Progenitor cell of endocrine pancreas (in vitro differentiated cells): ENCODE measurements around the gene GPR141. TPM values are rescaled to one million over a fixed set of nuclear protein-coding genes. Genes with fewer than 3 reads are reported as not detected.

Source experiments
- DNase-seq: peaks from one replicate; pipeline ENCODE4 v3.0.0; 2021; ENCODE audit warnings: low spot score; ENCODE audit not compliant: unreplicated experiment
- H3K27ac Mint-ChIP-seq: 2 replicates; pipeline ENCODE4 v1.8.0; 2021; ENCODE audit warnings: mild to moderate bottlenecking, moderate library complexity, mixed read lengths
- H3K27me3 Mint-ChIP-seq: 2 replicates; pipeline ENCODE4 v1.8.0; 2021; ENCODE audit warnings: mixed read lengths
- H3K36me3 Mint-ChIP-seq: 2 replicates; pipeline ENCODE4 v1.8.0; 2022; ENCODE audit warnings: mixed read lengths; ENCODE audit not compliant: insufficient read depth
- H3K4me1 Mint-ChIP-seq: 2 replicates; pipeline ENCODE4 v1.8.0; 2021; ENCODE audit warnings: low read depth, mixed read lengths
- H3K4me3 Mint-ChIP-seq: 2 replicates; pipeline ENCODE4 v1.8.0; 2021; ENCODE audit warnings: low read depth, mild to moderate bottlenecking, moderate library complexity, mixed read lengths
- H3K9me3 Mint-ChIP-seq: 2 replicates; pipeline ENCODE4 v1.8.0; 2021; ENCODE audit warnings: low read depth, mixed read lengths
- total RNA-seq: library from RNA; stranded (reverse); gene quantifications from 2 replicates; pipeline ENCODE4 v1.2.1, GENCODE V29; 2021
- TF ChIP-seq, protein P1 (sequence below): fragments of 200-600 bp; sonication (generic); IDR thresholded peaks from one replicate; pipeline ENCODE4 v1.5.0; 2021; ENCODE audit warnings: antibody characterized with exemption, mild to moderate bottlenecking; ENCODE audit not compliant: unreplicated experiment

Gene GPR141
- total RNA-seq, 1 donor from 2014 or later = 1.1 TPM

- TF ChIP-seq, protein P1, sequence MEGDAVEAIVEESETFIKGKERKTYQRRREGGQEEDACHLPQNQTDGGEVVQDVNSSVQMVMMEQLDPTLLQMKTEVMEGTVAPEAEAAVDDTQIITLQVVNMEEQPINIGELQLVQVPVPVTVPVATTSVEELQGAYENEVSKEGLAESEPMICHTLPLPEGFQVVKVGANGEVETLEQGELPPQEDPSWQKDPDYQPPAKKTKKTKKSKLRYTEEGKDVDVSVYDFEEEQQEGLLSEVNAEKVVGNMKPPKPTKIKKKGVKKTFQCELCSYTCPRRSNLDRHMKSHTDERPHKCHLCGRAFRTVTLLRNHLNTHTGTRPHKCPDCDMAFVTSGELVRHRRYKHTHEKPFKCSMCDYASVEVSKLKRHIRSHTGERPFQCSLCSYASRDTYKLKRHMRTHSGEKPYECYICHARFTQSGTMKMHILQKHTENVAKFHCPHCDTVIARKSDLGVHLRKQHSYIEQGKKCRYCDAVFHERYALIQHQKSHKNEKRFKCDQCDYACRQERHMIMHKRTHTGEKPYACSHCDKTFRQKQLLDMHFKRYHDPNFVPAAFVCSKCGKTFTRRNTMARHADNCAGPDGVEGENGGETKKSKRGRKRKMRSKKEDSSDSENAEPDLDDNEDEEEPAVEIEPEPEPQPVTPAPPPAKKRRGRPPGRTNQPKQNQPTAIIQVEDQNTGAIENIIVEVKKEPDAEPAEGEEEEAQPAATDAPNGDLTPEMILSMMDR = no peak
- no peaks in the 10 kb centered on the region for H3K9me3 Mint-ChIP-seq
- no peak overlapping the region for H3K27ac Mint-ChIP-seq
- DNase-seq = no peak
- H3K4me3 Mint-ChIP-seq = no peak overlapping the region
- H3K27me3 Mint-ChIP-seq = no peaks in the 10 kb centered on the region
- no peaks in the 10 kb centered on the region for H3K36me3 Mint-ChIP-seq
- H3K4me1 Mint-ChIP-seq = peaks cover 21% of the 10 kb centered on the region
These were observed 18.1 kb upstream of the GPR141 start for GRCh38 chr7:37665352-37666022.

DNA sequence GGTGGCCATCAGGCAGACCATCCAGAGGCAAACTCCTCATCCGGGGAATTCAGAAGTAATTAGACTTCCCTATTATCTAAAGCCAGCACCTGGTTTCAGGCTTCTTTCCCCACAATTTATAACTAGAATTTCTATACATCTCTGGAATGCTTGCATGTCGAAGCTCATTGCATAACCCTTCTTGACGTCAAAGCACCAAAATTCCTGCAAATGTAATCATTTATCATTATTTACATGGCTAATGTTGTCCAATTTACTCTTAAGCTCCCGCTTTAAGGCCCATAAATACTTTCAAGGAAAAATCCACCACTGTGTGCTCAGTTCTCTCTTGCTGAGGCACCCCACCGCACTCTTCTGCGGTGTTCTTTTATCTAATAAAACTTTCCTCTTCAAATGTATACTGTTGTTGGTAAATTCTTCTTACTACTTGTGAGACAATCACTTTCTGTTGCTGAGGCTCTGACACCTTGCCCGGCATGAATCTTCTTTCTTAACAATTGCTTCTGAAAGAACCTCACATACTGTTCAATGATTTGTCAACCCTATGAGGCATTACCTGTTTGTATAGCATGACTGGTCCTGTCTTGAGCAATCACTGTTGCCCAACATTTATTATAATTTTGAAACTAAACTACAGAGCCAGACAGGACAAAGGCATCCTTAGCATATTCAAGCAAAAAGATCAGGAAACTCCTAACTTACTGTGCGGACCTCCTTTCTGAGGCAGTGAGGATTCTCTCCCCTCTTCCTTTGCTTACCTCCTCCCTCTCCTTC, 17.4 kb upstream of the GPR141 start:
- no peaks in the 10 kb centered on the region for H3K27me3 Mint-ChIP-seq
- peaks cover 21% of the 10 kb centered on the region for H3K4me1 Mint-ChIP-seq
- no peaks in the 10 kb centered on the region for H3K36me3 Mint-ChIP-seq
- H3K9me3 Mint-ChIP-seq = no peaks in the 10 kb centered on the region
- TF ChIP-seq, protein P1 = no peak
- no peak overlapping the region for H3K4me3 Mint-ChIP-seq
- H3K27ac Mint-ChIP-seq = no peak overlapping the region
- DNase-seq = no peak

GRCh38 chr7:37669818-37670217, 13.7 kb upstream of the GPR141 start:
- Mint-ChIP-seq H3K4me3 (no peak overlapping the region), H3K27ac (no peak overlapping the region), H3K27me3 (no peaks in the 10 kb centered on the region), H3K36me3 (no peaks in the 10 kb centered on the region), H3K9me3 (no peaks in the 10 kb centered on the region), H3K4me1 (peaks cover 14% of the 10 kb centered on the region)
- no peak for DNase-seq
- TF ChIP-seq, protein P1 = no peak

GRCh38 chr7:37670436-37670835, 13.1 kb upstream of the GPR141 start:
- no peak overlapping the region for H3K27ac Mint-ChIP-seq
- TF ChIP-seq, protein P1 = no peak
- no peak overlapping the region for H3K4me3 Mint-ChIP-seq
- H3K9me3 Mint-ChIP-seq = no peaks in the 10 kb centered on the region
- DNase-seq = no peak
- peaks cover 11% of the 10 kb centered on the region for H3K4me1 Mint-ChIP-seq
- no peaks in the 10 kb centered on the region for H3K27me3 Mint-ChIP-seq
- H3K36me3 Mint-ChIP-seq = no peaks in the 10 kb centered on the region

GRCh38 chr7:37671876-37672275, 11.7 kb upstream of the GPR141 start:
- no peak for DNase-seq
- no peaks in the 10 kb centered on the region for H3K36me3 Mint-ChIP-seq
- peaks cover 2% of the 10 kb centered on the region for H3K4me1 Mint-ChIP-seq
- H3K27me3 Mint-ChIP-seq = no peaks in the 10 kb centered on the region
- TF ChIP-seq, protein P1 = no peak
- H3K27ac Mint-ChIP-seq = no peak overlapping the region
- H3K4me3 Mint-ChIP-seq = no peak overlapping the region
- no peaks in the 10 kb centered on the region for H3K9me3 Mint-ChIP-seq
